Breast epithelium (tissue), 4 donors: ENCODE measurements around the gene ARMC9. TPM values are rescaled to one million over a fixed set of nuclear protein-coding genes. Genes with fewer than 3 reads are reported as not detected.

Source experiments
- DNase-seq, 2 donors: peaks; one replicate each; pipeline ENCODE4 v3.0.0-alpha.2; 2019; ENCODE audit warnings: low spot score in 2 of 2
- H3K27ac ChIP-seq, 2 donors: fragments of 200-600 bp; sonication (generic) in 1 of 2; one replicate each; pipeline ENCODE4 v1.5.1; 2016 to 2019; ENCODE audit warnings: mild to moderate bottlenecking in 1 of 2
- H3K27me3 ChIP-seq, 2 donors: fragments of 200-600 bp; sonication (generic) in 1 of 2; one replicate each; pipeline versions ENCODE4 v1.5.1 to v1.6.0; 2017 to 2019; ENCODE audit warnings: control low read depth in 1 of 2, mild to moderate bottlenecking in 1 of 2
- H3K36me3 ChIP-seq: fragments of 200-600 bp; one replicate; pipeline ENCODE4 v1.5.1; 2019
- H3K4me1 ChIP-seq, 2 donors: fragments of 200-600 bp; sonication (generic); one replicate each; pipeline ENCODE4 v1.5.1; 2016 to 2019; ENCODE audit warnings: control low read depth in 1 of 2
- H3K4me3 ChIP-seq, 3 donors: fragments of 200-600 bp; sonication (generic); 1 replicate in 2 of 3; 2 replicates in 1 of 3; pipeline ENCODE4 v1.5.1; 2016 to 2019; ENCODE audit warnings: mild to moderate bottlenecking in 3 of 3, moderate library complexity in 2 of 3
- H3K9me3 ChIP-seq, 2 donors: fragments of 200-600 bp; sonication (generic) in 1 of 2; one replicate each; pipeline ENCODE4 v1.5.1; 2016 to 2019; ENCODE audit warnings: control low read depth in 1 of 2
- POLR2A ChIP-seq: fragments of 450-650 bp; IDR thresholded peaks from one replicate; pipeline ENCODE4 v1.6.1; 2016; ENCODE audit warnings: antibody characterized with exemption, mild to moderate bottlenecking, moderate library complexity
- POLR2AphosphoS5 ChIP-seq, 3 donors: sonication (generic); formaldehyde crosslinking; IDR thresholded peaks; one replicate each; pipeline ENCODE4 v1.6.1; 2017; ENCODE audit warnings: antibody characterized with exemption in 3 of 3
- intact Hi-C: fragments of 100-400 bp; cut with DNase I; formaldehyde crosslinking; loops from one replicate; pipeline ENCODE4 v1.15.1; 2023; ENCODE audit warnings: low total_unique reads
- total RNA-seq, 3 donors: library from RNA; depleted of rRNA; stranded (reverse); fragments of >200 nt; gene quantifications; one replicate each; pipeline ENCODE4 v1.1.0, GENCODE V29; 2016
- TF ChIP-seq, protein P1 (sequence below), 3 donors: fragments of 450-650 bp; IDR thresholded peaks; one replicate each; pipeline ENCODE4 v1.5.1; 2016 to 2017; ENCODE audit warnings: antibody characterized with exemption in 3 of 3, mild to moderate bottlenecking in 3 of 3, moderate library complexity in 3 of 3

Gene ARMC9
- total RNA-seq, 3 donors from 2014 or later: 4.0 to 20.8 (median 18.0) TPM

DNA sequence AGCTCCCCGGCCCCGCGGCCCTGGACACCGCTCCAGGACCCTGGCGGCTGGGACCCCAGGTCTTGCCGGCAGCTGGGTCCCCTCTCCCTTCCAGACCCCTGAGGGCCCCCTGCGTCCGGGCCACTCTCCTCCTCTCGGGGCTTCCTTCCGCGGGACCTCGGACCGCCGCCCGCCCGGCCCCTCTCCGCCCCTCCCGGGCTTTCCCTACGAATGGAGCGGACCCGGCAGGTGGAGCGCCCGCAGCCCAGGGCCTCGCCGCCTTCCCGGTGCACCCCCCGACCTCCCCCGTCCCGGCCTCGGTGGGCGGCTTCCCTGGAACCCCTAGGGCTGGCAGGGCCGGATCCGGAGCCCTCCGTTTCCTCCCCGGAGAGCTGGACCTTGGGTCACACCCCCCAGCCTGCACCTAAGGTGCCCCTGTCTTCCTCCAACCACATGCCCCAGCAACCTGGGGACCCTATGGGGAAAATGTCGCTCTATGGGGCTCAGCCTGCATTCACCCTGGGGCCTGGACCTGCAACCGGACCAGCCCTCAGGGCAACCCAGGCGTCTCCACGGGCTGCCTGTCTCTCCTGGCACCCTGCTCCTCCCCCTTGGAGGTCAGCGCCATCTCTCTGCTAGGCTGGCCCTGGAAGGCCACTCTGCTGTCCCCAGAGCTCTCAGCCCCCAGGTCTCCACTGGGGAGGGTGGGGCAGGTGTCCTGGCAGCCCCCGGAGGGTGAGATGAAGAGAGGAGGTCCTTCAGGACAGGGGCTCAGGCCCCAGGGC lies 197.8 kb downstream of the ARMC9 start:
- H3K9me3 ChIP-seq: no peaks in the 10 kb centered on the region
- no peaks in the 10 kb centered on the region for H3K36me3 ChIP-seq
- DNase-seq: no peak
- H3K4me1 ChIP-seq: peaks cover 3 to 10% of the 10 kb centered on the region in 2 donors
- H3K4me3 ChIP-seq: peak overlapping the region; percentile 40 to 86 (median 69)
- H3K27me3 ChIP-seq: peaks cover 3 to 7% of the 10 kb centered on the region in 2 donors
- TF ChIP-seq, protein P1, sequence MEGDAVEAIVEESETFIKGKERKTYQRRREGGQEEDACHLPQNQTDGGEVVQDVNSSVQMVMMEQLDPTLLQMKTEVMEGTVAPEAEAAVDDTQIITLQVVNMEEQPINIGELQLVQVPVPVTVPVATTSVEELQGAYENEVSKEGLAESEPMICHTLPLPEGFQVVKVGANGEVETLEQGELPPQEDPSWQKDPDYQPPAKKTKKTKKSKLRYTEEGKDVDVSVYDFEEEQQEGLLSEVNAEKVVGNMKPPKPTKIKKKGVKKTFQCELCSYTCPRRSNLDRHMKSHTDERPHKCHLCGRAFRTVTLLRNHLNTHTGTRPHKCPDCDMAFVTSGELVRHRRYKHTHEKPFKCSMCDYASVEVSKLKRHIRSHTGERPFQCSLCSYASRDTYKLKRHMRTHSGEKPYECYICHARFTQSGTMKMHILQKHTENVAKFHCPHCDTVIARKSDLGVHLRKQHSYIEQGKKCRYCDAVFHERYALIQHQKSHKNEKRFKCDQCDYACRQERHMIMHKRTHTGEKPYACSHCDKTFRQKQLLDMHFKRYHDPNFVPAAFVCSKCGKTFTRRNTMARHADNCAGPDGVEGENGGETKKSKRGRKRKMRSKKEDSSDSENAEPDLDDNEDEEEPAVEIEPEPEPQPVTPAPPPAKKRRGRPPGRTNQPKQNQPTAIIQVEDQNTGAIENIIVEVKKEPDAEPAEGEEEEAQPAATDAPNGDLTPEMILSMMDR (IDR thresholded peaks at IDR 0.05): no peak
- TF ChIP-seq POLR2AphosphoS5 (IDR thresholded peaks at IDR 0.05) (no peak), POLR2A (no peak)
- intact Hi-C loops: no loop called here
- H3K27ac ChIP-seq: peak overlapping the region in 1 of 2 donors; percentile 27

DNA sequence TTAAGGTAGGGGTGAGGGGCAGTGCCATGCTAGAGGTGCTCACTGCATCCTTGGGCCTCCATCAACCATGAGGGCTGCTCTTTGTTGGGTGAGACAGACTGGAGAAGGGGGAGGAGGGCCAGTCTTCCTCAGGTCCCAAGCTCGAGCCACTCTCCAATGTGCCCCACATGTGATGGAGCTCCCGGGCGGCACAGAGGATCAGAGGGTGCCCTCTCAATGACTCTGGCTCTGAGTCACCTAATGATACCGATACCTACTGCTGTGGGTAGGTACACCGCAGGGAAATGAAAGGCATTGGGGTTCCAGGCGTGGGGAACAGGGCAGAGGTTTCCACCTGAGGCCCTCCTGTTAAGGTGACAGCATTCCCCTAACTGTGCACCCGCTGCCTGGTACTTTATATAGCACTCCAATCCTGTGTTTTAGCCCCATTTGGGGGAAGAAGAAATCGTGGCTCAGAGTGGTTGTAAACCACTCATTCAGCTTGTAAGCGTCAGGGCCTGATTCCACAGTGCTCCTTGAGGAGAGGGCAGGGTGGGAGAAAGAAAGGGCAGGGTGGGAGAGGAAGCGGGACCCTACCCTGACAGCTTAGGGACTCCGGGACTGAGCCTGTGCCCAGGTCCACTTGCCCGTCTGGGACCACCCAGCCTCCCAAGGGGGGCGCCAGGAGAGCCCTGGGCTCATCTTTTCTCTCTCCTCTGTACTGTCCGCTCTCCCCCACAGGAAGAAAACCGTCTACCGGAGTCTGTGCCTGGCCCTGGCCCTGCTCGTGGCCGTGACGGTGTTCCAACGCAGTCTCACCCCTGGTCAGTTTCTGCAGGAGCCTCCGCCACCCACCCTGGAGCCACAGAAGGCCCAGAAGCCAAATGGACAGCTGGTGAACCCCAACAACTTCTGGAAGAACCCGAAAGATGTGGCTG lies 198.8 kb downstream of the ARMC9 start:
- no peaks in the 10 kb centered on the region for H3K9me3 ChIP-seq
- TF ChIP-seq POLR2AphosphoS5 (IDR thresholded peaks at IDR 0.05) (no peak), POLR2A (no peak)
- TF ChIP-seq, protein P1 (IDR thresholded peaks at IDR 0.05): no peak
- H3K27ac ChIP-seq: no peak overlapping the region
- intact Hi-C loops: no loop called here
- no peaks in the 10 kb centered on the region for H3K36me3 ChIP-seq
- H3K4me1 ChIP-seq: peaks cover 3 to 10% of the 10 kb centered on the region in 2 donors
- H3K4me3 ChIP-seq: no peak overlapping the region
- H3K27me3 ChIP-seq: peaks cover 3 to 7% of the 10 kb centered on the region in 2 donors
- no peak for DNase-seq

DNA sequence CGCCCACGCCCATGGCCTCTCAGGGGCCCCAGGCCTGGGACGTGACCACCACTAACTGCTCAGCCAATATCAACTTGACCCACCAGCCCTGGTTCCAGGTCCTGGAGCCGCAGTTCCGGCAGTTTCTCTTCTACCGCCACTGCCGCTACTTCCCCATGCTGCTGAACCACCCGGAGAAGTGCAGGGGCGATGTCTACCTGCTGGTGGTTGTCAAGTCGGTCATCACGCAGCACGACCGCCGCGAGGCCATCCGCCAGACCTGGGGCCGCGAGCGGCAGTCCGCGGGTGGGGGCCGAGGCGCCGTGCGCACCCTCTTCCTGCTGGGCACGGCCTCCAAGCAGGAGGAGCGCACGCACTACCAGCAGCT lies 199.5 kb downstream of the ARMC9 start:
- no peak for DNase-seq
- peaks cover 3 to 10% of the 10 kb centered on the region in 2 donors for H3K4me1 ChIP-seq
- intact Hi-C loops: no loop called here
- H3K9me3 ChIP-seq: no peaks in the 10 kb centered on the region
- H3K27ac ChIP-seq: no peak overlapping the region
- H3K4me3 ChIP-seq: no peak overlapping the region
- peaks cover 3 to 7% of the 10 kb centered on the region in 2 donors for H3K27me3 ChIP-seq
- H3K36me3 ChIP-seq: no peaks in the 10 kb centered on the region
- TF ChIP-seq POLR2AphosphoS5 (IDR thresholded peaks at IDR 0.05) (no peak), POLR2A (no peak)
- TF ChIP-seq, protein P1 (IDR thresholded peaks at IDR 0.05): no peak

DNA sequence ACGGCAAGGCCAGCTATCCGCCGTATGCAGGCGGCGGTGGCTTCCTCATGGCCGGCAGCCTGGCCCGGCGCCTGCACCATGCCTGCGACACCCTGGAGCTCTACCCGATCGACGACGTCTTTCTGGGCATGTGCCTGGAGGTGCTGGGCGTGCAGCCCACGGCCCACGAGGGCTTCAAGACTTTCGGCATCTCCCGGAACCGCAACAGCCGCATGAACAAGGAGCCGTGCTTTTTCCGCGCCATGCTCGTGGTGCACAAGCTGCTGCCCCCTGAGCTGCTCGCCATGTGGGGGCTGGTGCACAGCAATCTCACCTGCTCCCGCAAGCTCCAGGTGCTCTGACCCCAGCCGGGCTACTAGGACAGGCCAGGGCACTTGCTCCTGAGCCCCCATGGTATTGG lies 200.2 kb downstream of the ARMC9 start:
- intact Hi-C loops: no loop called here
- TF ChIP-seq, protein P1 (IDR thresholded peaks at IDR 0.05): no peak
- TF ChIP-seq POLR2A (no peak), POLR2AphosphoS5 (IDR thresholded peaks at IDR 0.05) (no peak)
- peaks cover 3 to 7% of the 10 kb centered on the region in 2 donors for H3K27me3 ChIP-seq
- H3K4me1 ChIP-seq: peaks cover 3 to 10% of the 10 kb centered on the region in 2 donors
- no peaks in the 10 kb centered on the region for H3K9me3 ChIP-seq
- DNase-seq: no peak
- H3K36me3 ChIP-seq: no peaks in the 10 kb centered on the region
- H3K27ac ChIP-seq: no peak overlapping the region
- no peak overlapping the region for H3K4me3 ChIP-seq
